Breast epithelium (tissue), 3 donors: Measurements from ENCODE around the gene COL7A1.

Experiments
- CTCF ChIP-seq, 3 donors: fragments of 450-650 bp; IDR thresholded peaks; one replicate each; pipeline ENCODE4 v1.5.1; 2016 to 2017; ENCODE audit warnings: antibody characterized with exemption in 3 of 3, mild to moderate bottlenecking in 3 of 3, moderate library complexity in 3 of 3
- POLR2AphosphoS5 ChIP-seq, 3 donors: sonication (generic); formaldehyde crosslinking; IDR thresholded peaks; one replicate each; pipeline ENCODE4 v1.6.1; 2017; ENCODE audit warnings: antibody characterized with exemption in 3 of 3

GRCh38 chr3:48591436-48591835 is 3.7 kb downstream of the COL7A1 start:
- TF ChIP-seq CTCF (IDR thresholded peaks at IDR 0.05), result no peak
- no peak for TF ChIP-seq POLR2AphosphoS5 (IDR thresholded peaks at IDR 0.05)
